RWPE2 (cell line): ENCODE results near the gene WNT5B.

Source experiments
- ATAC-seq: fragments of 200-7000 bp; cut with Tn5 transposase; 3 replicates; pipeline ENCODE4 v1.9.1; 2021; ENCODE audit warnings: low read depth
- DNase-seq: peaks from one replicate; pipeline ENCODE4 v3.0.0-alpha.2; 2020; ENCODE audit warnings: low spot score
- H3K27ac ChIP-seq: fragments of 450-650 bp; 2 replicates; pipeline ENCODE4 v1.5.1; 2017; ENCODE audit warnings: mild to moderate bottlenecking; ENCODE audit not compliant: poor library complexity, severe bottlenecking
- H3K27me3 ChIP-seq: fragments of 250-450 bp; sonication (Bioruptor Pico); 2 replicates; pipeline ENCODE4 v1.5.1; 2021; ENCODE audit warnings: mild to moderate bottlenecking, moderate library complexity; ENCODE audit not compliant: insufficient read depth, poor library complexity, severe bottlenecking
- H3K36me3 ChIP-seq: fragments of 250-450 bp; sonication (Bioruptor Pico); 2 replicates; pipeline ENCODE4 v1.5.1; 2020; ENCODE audit warnings: low read depth, mild to moderate bottlenecking, moderate library complexity
- H3K4me1 ChIP-seq: fragments of 250-450 bp; sonication (Bioruptor Pico); 2 replicates; pipeline ENCODE4 v1.5.1; 2021; ENCODE audit warnings: mild to moderate bottlenecking, moderate library complexity; ENCODE audit not compliant: insufficient read depth, poor library complexity, severe bottlenecking
- H3K4me3 ChIP-seq: fragments of 250-450 bp; sonication (Bioruptor Pico); 2 replicates; pipeline ENCODE4 v1.5.1; 2021; ENCODE audit warnings: mild to moderate bottlenecking, moderate library complexity; ENCODE audit not compliant: severe bottlenecking
- H3K9me3 ChIP-seq: fragments of 250-450 bp; sonication (Bioruptor Pico); 2 replicates; pipeline ENCODE4 v1.5.1; 2021; ENCODE audit warnings: mild to moderate bottlenecking, moderate library complexity; ENCODE audit not compliant: severe bottlenecking
- CTCF ChIP-seq: fragments of 450-650 bp; IDR thresholded peaks from one replicate; pipeline ENCODE4 v1.5.1; 2017; ENCODE audit warnings: mild to moderate bottlenecking, moderate library complexity; ENCODE audit not compliant: poor library complexity, severe bottlenecking

The WNT5B gene

DNA sequence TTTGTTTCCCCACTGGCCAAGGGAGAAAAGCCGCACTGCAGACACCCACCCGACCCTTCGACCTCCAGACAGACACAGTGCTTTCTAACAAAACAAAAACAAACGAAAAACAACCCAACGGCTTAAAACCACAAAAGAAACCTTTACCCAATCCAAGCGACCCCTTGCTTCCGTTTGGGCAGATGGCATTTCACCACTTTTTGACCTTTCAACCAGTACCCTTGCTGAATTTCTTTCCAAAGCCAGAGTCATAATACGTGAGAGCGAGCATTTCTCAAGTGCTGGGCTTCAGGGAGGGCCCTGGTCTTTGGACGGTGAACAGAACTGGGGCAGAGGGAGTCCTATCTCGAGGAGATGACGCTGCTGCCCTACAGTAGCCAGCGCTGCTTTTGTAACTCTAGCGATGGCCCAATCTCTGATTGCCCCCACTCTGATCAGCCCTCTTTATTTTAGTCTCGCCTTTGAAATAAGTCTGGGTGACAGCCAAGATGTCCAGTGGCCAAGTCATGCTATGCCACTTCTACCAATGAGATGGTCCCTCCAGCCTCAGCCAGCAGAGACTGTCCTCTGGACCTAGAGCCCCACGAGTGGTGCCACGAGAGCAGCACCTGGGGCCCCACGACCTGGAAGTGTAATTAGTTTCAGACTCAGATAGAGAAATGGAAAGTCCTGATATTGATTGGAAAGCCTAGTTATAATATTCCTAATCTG lies 40.0 kb downstream of the WNT5B start:
- DNase-seq, result no peak
- Histone ChIP-seq H3K4me1 (peaks cover 5% of the 10 kb centered on the region), H3K27me3 (no peaks in the 10 kb centered on the region), H3K9me3 (no peaks in the 10 kb centered on the region), H3K36me3 (no peaks in the 10 kb centered on the region), H3K4me3 (no peak overlapping the region), H3K27ac (no peak overlapping the region)
- TF ChIP-seq CTCF, result no peak
- ATAC-seq, result no peak

DNA sequence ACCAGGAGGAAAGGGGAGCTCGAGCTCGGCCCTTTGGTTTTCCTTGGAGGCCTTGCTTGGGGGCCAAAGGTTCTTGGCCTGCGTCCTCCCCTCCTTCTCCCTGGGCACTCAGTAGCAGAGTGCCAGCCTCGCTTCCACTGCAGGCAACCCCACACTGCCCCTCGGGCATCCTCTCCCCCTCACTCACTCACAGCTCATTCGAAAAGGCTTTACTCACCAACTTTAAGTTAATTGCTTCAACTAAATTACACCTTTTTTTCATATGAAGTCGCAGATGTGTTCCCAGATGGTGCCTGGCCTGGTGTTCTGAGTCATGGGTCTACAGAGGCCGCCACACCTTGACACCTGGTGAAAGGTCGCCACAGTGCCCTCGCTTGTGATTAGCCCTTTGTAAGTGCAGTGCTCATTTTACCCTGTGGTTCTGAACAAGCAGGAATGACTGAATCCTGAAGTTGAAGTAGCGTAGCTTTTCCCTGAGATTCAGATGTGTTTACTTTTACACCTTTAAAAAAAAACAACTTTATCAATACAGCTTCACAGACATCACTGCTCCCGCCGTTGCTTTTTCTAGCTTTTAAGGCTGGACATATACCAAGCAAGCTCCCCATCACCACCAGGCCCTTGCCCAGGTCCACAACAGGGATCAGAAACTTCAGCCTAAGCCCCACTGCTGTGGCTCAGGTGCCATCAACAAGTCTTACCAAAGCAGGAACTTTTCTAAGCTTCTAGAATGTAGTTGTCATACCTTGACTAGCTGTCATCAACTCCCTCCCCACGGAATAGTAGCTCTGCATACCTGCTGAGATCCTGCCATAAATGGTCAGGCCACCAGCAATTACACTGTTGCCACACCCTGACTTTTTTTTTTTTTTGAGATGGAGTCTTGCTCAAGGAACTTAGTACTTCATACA lies 41.6 kb downstream of the WNT5B start:
- no peaks in the 10 kb centered on the region for H3K9me3 ChIP-seq
- DNase-seq (no peak), ATAC-seq (peak; percentile 75)
- H3K4me1 ChIP-seq, result peaks cover 5% of the 10 kb centered on the region
- H3K27me3 ChIP-seq, result no peaks in the 10 kb centered on the region
- no peak overlapping the region for H3K27ac ChIP-seq
- TF ChIP-seq CTCF, result no peak
- no peaks in the 10 kb centered on the region for H3K36me3 ChIP-seq
- H3K4me3 ChIP-seq, result no peak overlapping the region

DNA sequence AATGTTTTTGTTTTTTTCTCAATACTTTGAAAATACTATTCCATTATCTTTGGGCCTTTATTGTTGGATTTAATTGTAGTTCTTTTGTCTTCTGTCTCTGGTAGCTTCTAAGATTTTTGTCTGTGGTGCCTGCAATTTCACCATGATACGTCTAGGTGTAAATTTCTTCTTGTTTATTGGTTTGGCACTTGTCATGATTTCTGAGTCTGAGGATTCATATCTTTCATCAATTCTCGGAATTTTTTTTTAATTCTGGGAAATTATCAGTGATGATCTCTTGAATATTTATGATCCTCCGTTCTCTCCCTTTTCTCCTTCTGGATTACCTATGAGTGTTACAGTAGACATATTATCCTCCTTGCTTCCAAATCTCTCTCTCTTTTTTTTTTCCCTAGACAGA lies 47.0 kb downstream of the WNT5B start:
- ATAC-seq, result no peak
- Histone ChIP-seq H3K4me3 (no peak overlapping the region), H3K27ac (no peak overlapping the region), H3K27me3 (no peaks in the 10 kb centered on the region), H3K36me3 (no peaks in the 10 kb centered on the region), H3K9me3 (no peaks in the 10 kb centered on the region), H3K4me1 (no peaks in the 10 kb centered on the region)
- no peak for DNase-seq
- no peak for TF ChIP-seq CTCF

DNA sequence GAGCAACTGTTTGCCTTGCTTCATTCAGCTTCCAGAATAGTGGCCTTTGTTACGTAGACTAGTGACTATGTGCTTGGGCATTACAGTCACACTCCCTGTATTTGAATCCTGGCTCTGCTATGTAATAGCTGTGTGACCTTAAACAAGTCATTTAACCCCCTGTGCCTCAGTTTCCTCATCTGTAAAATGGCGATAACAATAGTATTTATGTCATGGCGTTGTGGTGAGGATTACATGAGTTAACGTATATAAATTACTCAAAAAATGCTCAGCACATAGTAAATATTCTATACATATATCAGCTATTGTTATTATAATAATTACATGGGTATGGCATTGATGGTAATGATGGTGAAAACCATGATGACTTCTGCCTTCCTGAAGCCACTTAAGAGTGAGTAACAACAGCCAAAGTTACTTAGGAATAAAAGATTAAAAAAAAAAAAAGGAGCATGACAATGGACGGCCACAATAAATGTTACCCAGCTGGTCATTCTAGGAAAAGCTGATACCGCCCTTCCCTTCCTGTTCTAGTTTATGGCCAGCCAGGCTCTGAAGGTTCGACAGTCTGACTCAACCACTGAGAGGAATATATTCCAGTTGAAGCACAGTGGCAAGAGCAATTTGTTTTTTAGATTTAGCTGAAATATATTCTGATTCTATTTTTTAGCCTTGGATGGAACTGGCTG lies 51.9 kb downstream of the WNT5B start:
- Histone ChIP-seq H3K4me1 (no peaks in the 10 kb centered on the region), H3K9me3 (no peaks in the 10 kb centered on the region), H3K4me3 (no peak overlapping the region), H3K27me3 (no peaks in the 10 kb centered on the region), H3K27ac (no peak overlapping the region), H3K36me3 (no peaks in the 10 kb centered on the region)
- ATAC-seq (no peak), DNase-seq (no peak)
- TF ChIP-seq CTCF, result no peak
